Esophagus squamous epithelium (tissue), 5 donors: Measurements from ENCODE around the gene PTGDS. TPM values are rescaled to one million over a fixed set of nuclear protein-coding genes. Genes with fewer than 3 reads are reported as not detected.

Experiments used
- DNase-seq: peaks from one replicate; lab custom pipeline; 2025; lab: John Stamatoyannopoulos, UW
- H3K27ac ChIP-seq, 4 donors: fragments of 200-600 bp; sonication (generic); one replicate each; pipeline ENCODE4 v1.5.1; 2016 to 2019; ENCODE audit warnings: mild to moderate bottlenecking in 1 of 4
- H3K27me3 ChIP-seq, 4 donors: fragments of 200-600 bp; sonication (generic); 1 replicate in 3 of 4; 2 replicates in 1 of 4; pipeline versions ENCODE4 v1.5.1 to v1.6.0; 2017 to 2021; ENCODE audit warnings: antibody characterized with exemption in 1 of 4
- H3K36me3 ChIP-seq, 3 donors: fragments of 200-600 bp; sonication (generic); one replicate each; pipeline ENCODE4 v1.5.1; 2016 to 2019
- H3K4me1 ChIP-seq, 3 donors: fragments of 200-600 bp; sonication (generic); one replicate each; pipeline ENCODE4 v1.5.1; 2017 to 2019
- H3K4me3 ChIP-seq, 4 donors: fragments of 200-600 bp; sonication (generic); 1 replicate in 3 of 4; 2 replicates in 1 of 4; pipeline ENCODE4 v1.5.1; 2016 to 2019; ENCODE audit warnings: mild to moderate bottlenecking in 2 of 4, moderate library complexity in 1 of 4
- H3K9me3 ChIP-seq, 3 donors: fragments of 200-600 bp; sonication (generic); one replicate each; pipeline ENCODE4 v1.5.1; 2016 to 2019
- POLR2A ChIP-seq, 4 donors: fragments of 450-650 bp; IDR thresholded peaks; one replicate each; pipeline ENCODE4 v1.6.1; 2017; ENCODE audit warnings: antibody characterized with exemption in 4 of 4, mild to moderate bottlenecking in 4 of 4, moderate library complexity in 3 of 4
- WGBS, 2 donors: methylation state at CpG; one replicate each; pipeline ENCODE4 v1.1.5; 2018; 5-methylcytosine and 5-hydroxymethylcytosine counted together
- intact Hi-C: fragments of 100-400 bp; cut with DNase I; formaldehyde crosslinking; loops from one replicate; pipeline ENCODE4 v1.15.0; 2022
- total RNA-seq, 4 donors: library from RNA; depleted of rRNA; stranded (reverse); fragments of >200 nt; gene quantifications; one replicate each; pipeline ENCODE4 v1.1.0, GENCODE V29; 2016
- TF ChIP-seq, protein P1 (sequence below), 6 experiments: fragments of 450-650 bp in 4 of 6; fragments of 200-600 bp in 2 of 6; sonication (generic) in 2 of 6; IDR thresholded peaks; one replicate each; pipeline ENCODE4 v1.5.1; 2016 to 2019; ENCODE audit warnings: antibody characterized with exemption in 6 of 6, mild to moderate bottlenecking in 4 of 6, moderate library complexity in 4 of 6
- donor health status: DM: yes; HTN: yes; CAD: no.

PTGDS gene
- total RNA-seq, 4 donors from 2014 or later, result 1.7 to 208 (median 4.8) TPM

DNA sequence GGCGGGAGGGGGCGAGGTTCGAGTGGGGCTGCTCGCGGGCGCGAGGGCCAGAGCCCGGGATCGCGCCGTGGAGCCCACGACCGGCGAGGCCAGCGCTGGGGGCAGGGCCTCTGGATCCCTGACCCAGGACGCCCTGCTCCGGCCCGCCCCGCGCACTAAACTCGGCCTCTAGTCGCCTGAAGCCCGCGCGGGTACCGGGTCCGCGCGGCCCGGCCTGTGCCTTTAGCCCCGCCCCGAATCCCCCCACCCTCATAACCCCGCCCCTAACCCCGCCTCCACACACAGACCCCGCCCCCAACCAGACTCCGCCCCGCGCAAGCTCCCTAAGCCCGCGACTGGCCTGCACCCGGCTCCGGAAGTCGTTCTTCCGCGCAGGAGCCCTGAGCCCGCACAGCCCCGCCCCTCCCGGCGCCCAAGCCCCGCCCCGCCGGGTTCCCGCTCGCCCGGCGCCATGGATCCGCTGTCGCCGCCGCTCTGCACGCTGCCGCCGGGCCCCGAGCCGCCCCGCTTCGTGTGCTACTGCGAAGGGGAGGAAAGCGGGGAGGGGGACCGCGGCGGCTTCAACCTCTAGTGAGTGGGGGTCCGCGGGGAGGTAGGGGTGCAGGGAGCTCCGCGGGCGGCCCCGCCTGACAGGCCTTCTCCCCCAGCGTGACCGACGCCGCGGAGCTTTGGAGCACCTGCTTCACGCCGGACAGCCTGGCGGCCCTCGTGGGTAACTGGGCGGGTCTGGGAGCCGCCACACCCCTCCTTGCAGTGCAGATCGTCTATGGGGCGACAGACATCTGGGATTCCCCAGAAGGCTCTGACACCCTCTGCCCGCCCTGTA lies 14.9 kb downstream of the PTGDS start, which contains the start of gene PAXX:
TSS of gene PAXX (plus strand) at position 430 of the 826 bp plus-strand sequence. CDS start at position 452, 22 bp downstream.
- peaks cover 0 to 16% (median 0%) of the 10 kb centered on the region in 3 donors for H3K36me3 ChIP-seq
- H3K4me3 ChIP-seq, result peak within 1 kb of the TSS; percentile 64 to 94 (median 73)
- peaks cover 45 to 63% (median 46%) of the 10 kb centered on the region in 3 donors for H3K4me1 ChIP-seq
- intact Hi-C loops, result no loop called here
- H3K27me3 ChIP-seq, result peaks cover 0 to 35% (median 0%) of the 10 kb centered on the region in 4 donors
- WGBS, 2 donors, result no CpG with 5 or more reads among the region's 92 CpGs
- H3K9me3 ChIP-seq, result peaks cover 0 to 4% (median 0%) of the 10 kb centered on the region in 3 donors
- TF ChIP-seq, protein P1, sequence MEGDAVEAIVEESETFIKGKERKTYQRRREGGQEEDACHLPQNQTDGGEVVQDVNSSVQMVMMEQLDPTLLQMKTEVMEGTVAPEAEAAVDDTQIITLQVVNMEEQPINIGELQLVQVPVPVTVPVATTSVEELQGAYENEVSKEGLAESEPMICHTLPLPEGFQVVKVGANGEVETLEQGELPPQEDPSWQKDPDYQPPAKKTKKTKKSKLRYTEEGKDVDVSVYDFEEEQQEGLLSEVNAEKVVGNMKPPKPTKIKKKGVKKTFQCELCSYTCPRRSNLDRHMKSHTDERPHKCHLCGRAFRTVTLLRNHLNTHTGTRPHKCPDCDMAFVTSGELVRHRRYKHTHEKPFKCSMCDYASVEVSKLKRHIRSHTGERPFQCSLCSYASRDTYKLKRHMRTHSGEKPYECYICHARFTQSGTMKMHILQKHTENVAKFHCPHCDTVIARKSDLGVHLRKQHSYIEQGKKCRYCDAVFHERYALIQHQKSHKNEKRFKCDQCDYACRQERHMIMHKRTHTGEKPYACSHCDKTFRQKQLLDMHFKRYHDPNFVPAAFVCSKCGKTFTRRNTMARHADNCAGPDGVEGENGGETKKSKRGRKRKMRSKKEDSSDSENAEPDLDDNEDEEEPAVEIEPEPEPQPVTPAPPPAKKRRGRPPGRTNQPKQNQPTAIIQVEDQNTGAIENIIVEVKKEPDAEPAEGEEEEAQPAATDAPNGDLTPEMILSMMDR (IDR thresholded peaks at IDR 0.05), result peak in 2 of 6 experiments; percentile 7 to 14
- TF ChIP-seq POLR2A (IDR thresholded peaks at IDR 0.05), result peak in 2 of 4 donors; percentile 9 to 48
- peak; percentile 60 for DNase-seq
- peak within 1 kb of the TSS; percentile 77 to 97 (median 88) for H3K27ac ChIP-seq

DNA sequence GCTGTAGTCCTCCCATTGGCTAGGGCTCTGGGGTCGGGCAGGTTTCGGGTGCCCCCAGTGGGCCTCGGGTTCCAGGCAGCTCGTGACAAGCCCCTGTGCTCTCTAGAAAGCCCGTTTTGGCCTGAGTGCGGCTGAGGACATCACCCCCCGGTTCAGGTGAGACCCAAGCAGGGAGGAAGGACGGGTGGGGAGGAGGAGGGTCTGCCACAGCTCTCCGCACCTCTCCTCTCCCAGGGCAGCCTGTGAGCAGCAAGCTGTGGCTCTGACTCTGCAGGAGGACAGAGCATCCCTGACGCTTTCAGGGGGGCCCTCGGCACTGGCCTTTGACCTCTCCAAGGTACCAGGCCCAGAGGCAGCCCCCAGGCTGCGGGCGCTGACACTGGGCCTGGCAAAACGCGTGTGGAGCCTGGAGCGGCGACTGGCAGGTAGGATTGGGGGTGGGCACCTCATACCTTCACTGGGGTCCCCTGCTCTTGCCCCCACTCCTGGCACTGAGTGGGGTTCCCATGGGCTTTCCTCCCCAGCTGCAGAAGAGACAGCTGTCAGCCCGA lies 15.6 kb downstream of the PTGDS start:
- no peak for TF ChIP-seq POLR2A (IDR thresholded peaks at IDR 0.05)
- TF ChIP-seq, protein P1 (IDR thresholded peaks at IDR 0.05), result no peak
- no peak for DNase-seq
- peaks cover 0 to 34% (median 0%) of the 10 kb centered on the region in 4 donors for H3K27me3 ChIP-seq
- H3K9me3 ChIP-seq, result peaks cover 0 to 4% (median 0%) of the 10 kb centered on the region in 3 donors
- 10% methylated on average over 2 of the region's 18 CpGs; no CpG with 5 or more reads in 1 of the 2 donors for WGBS, 2 donors
- intact Hi-C loops, result no loop called here
- H3K27ac ChIP-seq, result peak overlapping the region; percentile 77 to 97 (median 88)
- peak overlapping the region; percentile 64 to 94 (median 73) for H3K4me3 ChIP-seq
- peaks cover 0 to 16% (median 0%) of the 10 kb centered on the region in 3 donors for H3K36me3 ChIP-seq
- peaks cover 51 to 70% (median 53%) of the 10 kb centered on the region in 3 donors for H3K4me1 ChIP-seq

DNA sequence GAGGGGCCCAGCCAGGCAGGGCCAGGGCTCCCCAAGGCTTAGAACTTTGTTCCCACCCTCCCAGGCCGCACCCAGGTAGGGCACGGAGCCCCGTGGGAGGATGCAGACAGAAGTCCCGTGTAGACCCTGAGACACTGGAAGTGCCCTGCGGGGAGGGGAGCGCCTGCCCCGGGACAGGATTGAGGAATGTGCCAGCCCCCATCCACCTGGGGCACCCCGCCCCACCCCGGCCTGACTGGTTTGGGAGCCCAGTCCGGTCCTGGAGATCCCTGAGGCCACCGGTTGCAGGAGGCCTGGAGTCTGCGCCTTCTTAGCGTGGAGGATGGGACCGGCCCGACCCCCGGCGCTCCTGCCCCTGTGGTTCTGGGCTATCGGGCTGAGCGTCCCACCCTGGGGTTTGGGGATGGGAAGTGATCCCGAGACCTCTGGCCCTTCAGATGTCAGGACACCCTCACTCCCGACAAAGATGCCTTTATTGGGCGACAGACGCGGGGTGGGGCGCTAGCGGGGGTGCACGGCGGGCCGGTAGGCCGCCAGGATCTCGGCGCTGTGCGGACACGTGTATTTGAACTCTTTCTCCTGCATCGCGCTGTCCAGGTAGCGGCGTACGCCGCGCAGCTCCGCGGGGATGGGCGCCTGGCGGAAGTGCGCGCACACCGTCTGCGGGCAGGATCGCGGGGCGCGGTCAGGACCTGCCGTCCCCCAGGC lies 17.0 kb downstream of the PTGDS start:
- no peak for TF ChIP-seq POLR2A (IDR thresholded peaks at IDR 0.05)
- TF ChIP-seq, protein P1 (IDR thresholded peaks at IDR 0.05), result no peak
- H3K27me3 ChIP-seq, result peaks cover 0 to 29% (median 0%) of the 10 kb centered on the region in 4 donors
- whole genome bisulfite sequencing, 2 donors, result 60% methylated on average over 2 of the region's 54 CpGs; no CpG with 5 or more reads in 1 of the 2 donors
- peaks cover 51 to 78% (median 55%) of the 10 kb centered on the region in 3 donors for H3K4me1 ChIP-seq
- no peak for DNase-seq
- peaks cover 0 to 4% (median 0%) of the 10 kb centered on the region in 3 donors for H3K9me3 ChIP-seq
- peak overlapping the region; percentile 49 to 92 (median 80) for H3K27ac ChIP-seq
- peaks cover 0 to 16% (median 0%) of the 10 kb centered on the region in 3 donors for H3K36me3 ChIP-seq
- H3K4me3 ChIP-seq, result peak overlapping the region; percentile 31 to 75 (median 50)
- intact Hi-C loops, result no loop called here

DNA sequence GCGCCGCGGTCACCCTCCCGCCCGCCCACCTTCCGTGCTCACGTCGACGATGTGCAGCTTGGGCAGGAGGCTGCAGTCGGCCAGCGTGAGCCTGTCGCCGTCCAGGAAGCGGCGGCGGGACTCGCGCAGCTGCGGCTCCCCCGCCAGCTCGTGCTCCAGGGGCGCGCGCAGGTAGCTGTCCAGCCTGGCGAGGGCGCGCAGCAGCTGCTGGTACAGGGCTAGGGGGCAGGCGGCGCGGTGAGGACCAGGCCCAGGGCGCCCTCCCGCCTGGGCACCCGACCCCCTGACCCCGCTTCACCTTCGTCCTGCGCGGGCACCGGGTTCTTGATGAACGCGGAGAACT lies 17.6 kb downstream of the PTGDS start:
- no peak for DNase-seq
- Histone ChIP-seq H3K27ac (peak overlapping the region in 3 of 4 donors; percentile 77 to 92 (median 83)), H3K4me3 (peak overlapping the region; percentile 31 to 75 (median 50)), H3K4me1 (peaks cover 51 to 83% (median 55%) of the 10 kb centered on the region in 3 donors), H3K36me3 (peaks cover 0 to 16% (median 0%) of the 10 kb centered on the region in 3 donors), H3K9me3 (peaks cover 0 to 4% (median 0%) of the 10 kb centered on the region in 3 donors), H3K27me3 (peaks cover 0 to 29% (median 0%) of the 10 kb centered on the region in 4 donors)
- intact Hi-C loops, result no loop called here
- TF ChIP-seq, protein P1 (IDR thresholded peaks at IDR 0.05), result no peak
- no peak for TF ChIP-seq POLR2A (IDR thresholded peaks at IDR 0.05)
- WGBS, 2 donors, result no CpG with 5 or more reads among the region's 40 CpGs
